IPS-18c (cell line): ENCODE results near the gene NPB.
"Not testable (repeated sequence)": the region's sequence is repeated elsewhere in the genome, so short reads cannot be mapped to it uniquely, and the experiment has no call there.

Experiments
- H3K4me3 ChIP-seq: 2 replicates; pipeline ENCODE4 v1.7.0; 2013; ENCODE audit warnings: low read depth, mild to moderate bottlenecking, low read length, moderate library complexity; ENCODE audit not compliant: insufficient read depth
- H3K9me3 ChIP-seq: one replicate; pipeline ENCODE4 v1.6.1; 2013; ENCODE audit warnings: mild to moderate bottlenecking, low read length, moderate library complexity; ENCODE audit not compliant: control insufficient read depth, insufficient read depth

NPB gene

DNA sequence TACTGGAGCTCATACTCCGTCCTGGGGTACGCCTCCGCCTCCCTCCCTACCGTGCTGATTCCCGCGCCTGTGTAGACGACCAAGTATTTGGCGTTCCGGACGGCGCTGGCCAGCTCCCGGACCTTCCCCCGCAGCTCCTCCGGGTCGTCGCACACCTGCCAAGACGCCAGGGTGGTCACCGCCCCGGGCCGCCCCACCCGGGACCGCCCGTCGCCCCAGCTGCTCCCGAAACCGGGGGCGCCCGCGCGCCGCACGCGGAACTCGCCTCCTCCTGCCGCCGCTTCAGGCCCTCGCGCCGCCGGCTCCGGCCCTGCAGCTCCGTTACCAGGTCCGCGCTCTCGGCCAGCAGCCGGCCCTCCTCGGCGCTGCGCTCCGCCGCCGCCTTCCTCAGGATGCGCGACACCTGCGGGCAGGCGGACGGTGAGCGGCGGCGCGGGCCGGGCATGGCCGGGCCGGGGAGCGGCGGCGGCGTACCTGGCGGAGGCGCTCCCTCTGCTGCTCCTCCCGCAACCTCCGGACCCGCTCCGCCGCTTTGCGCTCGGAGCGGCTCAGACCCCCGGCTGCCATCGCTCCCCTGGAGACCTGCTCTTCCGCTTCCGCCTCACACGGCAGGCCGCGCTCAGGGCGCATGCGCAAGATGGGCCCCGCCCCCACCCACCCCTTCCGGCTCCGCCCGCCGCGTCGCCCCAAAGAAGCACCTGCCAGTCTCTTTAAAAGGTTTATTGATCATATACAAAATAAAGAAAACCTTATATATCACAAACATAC, 15.7 kb downstream of the NPB start, which contains the start of gene SIRT7:
Gene SIRT7, minus strand, starts transcription at position 612 of the 768 bp plus-strand sequence. Its CDS starts 45 bp downstream, at position 567.
- no peaks in the 10 kb centered on the region for H3K9me3 ChIP-seq
- peak within 1 kb of the TSS; percentile 82 for H3K4me3 ChIP-seq

DNA sequence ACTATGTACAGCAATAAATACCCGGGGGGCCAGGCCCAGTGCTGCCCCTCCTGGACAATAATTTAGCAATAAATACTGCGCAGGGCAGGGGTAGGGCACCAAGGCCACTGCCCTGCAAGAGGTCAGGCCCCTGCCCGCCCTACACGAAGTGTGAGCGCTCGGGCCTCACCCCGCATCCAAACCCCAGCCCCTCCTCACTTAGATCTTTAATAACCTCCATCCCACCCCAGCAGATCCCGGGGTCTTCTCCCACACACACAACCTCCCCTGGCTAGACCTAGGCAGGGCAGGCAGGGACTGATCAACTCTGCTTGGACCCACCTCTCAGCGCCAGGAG, 16.3 kb downstream of the NPB start:
- not testable (repeated sequence) for H3K9me3 ChIP-seq
- peak overlapping the region; percentile 82 for H3K4me3 ChIP-seq

DNA sequence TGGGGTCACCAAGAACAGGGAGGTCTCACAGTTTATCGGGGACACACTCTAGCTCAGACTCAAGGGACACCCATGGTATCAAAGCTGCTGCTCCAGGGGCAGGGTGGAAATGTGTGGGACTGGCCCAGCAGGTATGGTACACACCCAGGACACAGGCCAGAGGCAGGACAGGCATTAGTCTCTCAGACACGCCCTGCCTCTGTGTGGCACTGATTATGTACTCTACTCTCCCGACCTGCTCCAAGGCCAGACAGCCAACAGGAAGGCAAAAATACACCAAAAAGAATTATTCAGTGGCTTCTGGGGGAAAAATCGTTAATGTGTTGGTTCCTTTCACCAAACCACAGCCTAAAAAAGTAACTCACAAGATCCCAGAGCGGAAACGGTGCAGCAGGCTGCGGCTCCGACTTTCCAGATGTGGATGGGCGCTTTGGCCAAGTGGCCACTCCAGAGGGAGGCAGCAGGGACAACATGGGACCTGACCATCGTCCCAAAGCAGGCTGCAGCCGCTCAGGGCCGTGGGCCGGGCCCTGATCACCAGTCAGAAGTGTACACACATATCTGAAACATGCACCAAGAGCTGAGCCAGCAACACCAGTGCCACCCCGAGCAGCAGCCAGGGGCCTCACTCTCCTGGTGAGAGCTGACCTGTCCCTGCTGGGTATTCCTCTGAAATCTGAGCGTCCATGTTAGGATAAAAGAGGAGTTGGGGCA, 17.0 kb downstream of the NPB start:
- Histone ChIP-seq H3K9me3 (no peaks in the 10 kb centered on the region), H3K4me3 (no peak overlapping the region)

DNA sequence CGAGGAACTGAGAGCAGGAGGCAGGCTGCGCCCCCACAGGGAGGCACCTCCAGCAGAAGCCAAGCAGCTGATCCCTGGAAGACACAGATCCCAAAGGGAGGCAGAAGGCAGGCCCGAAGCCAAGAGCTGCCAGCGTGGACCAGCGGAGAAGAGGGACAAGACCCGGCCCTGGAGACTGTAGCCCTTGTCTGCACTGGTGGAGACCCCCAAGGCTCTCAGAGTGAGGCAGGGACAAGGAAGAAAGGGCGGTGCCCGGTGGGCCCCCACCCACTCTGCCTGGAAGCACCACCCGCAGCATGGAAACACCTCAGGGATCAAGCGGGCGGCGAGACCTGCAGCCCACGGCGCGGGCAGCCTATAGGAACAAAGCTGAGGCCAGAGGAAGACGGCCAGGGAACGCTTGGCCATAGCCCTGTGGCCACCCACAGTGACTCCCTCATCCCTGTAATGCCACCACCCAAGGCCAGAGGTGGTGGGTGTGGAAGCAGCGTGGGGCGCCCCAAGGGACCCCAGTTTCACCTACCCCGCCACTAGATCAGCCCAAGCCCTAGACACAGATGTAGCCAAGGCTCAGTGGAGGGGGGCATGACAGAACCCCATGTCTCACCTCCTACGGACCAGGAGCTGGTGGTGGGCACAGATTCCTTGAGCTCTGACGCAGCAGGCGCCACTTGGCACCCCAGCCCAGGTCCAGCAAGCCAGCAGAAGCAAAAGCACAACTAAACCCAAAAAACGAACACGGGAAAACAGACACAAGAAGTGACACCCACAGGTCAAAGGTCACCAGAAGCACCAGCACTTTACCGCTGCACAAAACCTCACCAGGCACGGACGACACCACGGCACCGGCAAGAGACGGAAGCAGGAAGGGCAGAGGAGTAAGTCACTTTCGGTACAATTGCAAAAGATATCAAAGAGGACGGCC, 18.8 kb downstream of the NPB start:
- Histone ChIP-seq H3K9me3 (no peaks in the 10 kb centered on the region), H3K4me3 (no peak overlapping the region)

DNA sequence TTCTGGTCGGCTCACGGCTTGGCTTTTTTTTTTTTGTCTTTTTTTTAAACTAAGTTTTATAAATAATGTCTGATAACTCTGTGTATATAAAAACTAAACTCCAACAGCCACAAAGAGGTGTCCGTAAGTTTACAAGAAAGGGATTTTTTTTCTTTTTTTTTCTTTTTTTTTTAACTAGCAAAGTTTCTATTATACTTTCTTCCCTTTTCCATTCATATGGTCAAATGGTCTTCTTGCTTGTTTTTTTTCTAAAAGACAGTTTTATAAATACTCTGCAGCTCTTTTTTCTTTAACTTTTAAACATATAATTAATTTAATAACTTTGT, 19.5 kb downstream of the NPB start:
- no peaks in the 10 kb centered on the region for H3K9me3 ChIP-seq
- no peak overlapping the region for H3K4me3 ChIP-seq

DNA sequence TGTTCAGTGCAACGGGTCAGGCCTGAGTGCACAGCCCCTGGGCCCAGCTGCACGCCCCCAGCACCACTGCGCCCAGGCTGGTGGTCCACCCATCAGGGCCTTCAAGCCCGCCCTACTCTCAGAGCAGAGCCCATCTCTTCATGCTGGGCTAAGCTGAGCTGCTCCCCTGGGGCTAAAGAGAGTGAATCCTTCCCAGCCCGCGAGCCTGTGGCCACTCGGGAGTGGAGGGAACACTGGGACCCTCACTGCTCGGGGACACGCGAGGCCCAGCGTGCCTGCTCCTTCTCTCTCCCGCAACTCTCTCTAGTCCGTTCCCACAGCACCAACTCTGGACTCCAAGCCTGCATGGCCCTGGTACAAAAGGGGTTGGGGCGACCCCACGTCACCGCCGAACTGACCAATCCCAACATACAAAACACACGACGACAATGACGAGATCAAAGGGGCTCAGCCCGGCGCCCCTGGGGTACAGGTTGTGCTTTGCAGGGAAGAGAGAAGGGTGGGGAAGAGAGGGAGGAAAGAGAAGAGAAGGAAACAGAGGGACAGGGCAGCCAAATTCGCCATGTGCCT, 20.0 kb downstream of the NPB start:
- Histone ChIP-seq H3K9me3 (no peaks in the 10 kb centered on the region), H3K4me3 (no peak overlapping the region)

DNA sequence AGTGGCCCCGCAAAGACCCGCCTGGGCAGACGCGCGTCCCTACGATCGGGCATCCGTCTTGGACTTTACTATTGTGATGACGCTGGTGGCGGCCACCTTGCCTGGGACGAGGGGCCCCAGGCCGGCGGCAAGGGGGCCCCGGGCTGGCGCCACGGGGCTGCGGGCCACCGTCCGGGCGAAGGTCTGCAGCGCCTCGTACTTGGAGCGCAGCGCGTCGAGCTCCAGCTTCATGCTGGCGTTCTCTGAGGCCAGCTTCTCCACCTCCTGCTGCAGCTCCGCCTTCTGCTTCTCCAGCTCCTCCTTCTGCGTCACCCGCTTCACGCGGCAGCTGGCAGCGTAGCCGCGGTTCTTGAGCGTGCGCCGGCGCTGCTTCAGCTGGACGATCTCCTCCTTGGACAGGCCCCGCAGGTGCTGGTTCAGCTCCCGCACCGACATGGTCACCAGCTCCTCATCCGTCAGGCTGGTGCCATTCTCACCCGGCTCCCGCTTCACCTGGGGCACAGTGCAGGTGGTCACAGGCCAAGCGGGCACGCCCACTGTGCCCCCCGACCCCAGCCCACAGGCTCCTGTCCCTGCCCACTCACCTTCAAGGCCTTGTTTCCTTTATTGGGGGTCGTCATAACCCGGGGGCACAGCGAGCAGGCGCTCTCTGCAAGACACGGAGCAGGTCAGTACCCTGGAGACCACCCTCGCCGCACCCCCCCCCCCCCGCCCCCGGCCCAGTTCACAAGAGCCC, 20.7 kb downstream of the NPB start:
- no peaks in the 10 kb centered on the region for H3K9me3 ChIP-seq
- no peak overlapping the region for H3K4me3 ChIP-seq

DNA sequence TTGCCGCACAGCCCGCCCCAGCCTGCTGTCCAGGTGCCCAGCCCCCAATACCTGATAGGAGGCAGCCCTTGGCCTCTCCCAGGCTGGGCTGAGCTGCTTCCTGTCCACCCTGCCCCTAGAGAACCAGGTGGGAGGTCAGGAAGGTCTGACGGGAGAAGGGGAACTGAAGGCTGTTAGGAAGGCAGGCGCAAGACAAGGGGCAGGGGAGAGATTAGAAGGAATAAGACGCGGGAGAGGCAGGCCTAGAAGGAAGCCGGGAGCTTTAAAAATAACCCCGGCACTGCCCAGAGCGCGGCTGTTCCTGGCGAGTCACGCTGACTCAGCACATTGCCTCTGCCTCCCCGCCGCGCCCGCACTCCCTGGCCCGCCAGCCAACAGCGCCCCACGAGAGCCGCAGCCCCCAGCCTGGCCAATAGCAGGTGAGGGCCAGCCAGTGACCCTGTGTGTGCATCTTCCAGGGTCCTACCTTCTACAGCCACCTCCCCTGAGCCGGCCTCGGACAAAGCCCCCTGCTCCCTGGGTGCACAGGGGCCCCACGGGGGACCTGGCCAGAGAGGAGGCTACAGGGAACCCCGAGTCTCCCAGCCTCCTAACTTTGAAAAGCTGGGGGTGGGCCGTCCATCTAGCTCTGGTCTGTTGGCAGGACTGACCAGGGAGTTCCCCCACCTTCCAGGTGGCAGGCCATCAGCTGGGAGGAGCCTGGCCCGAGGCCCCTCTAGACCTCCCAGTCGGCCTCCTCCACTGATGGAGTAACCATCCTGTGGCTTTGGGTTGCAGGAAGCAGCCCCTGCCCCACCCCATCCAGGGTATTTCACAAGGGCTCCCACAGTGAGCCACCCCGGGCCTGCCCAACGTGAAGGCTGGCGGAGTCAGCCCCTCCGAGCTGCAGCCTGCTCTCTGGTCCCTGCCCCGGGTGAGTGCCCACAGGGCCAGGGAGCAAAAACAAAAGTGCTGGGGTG, 21.5 kb downstream of the NPB start:
- H3K4me3 ChIP-seq: peak overlapping the region; percentile 28; the same call in 1 of the 2 replicates
- no peaks in the 10 kb centered on the region for H3K9me3 ChIP-seq

DNA sequence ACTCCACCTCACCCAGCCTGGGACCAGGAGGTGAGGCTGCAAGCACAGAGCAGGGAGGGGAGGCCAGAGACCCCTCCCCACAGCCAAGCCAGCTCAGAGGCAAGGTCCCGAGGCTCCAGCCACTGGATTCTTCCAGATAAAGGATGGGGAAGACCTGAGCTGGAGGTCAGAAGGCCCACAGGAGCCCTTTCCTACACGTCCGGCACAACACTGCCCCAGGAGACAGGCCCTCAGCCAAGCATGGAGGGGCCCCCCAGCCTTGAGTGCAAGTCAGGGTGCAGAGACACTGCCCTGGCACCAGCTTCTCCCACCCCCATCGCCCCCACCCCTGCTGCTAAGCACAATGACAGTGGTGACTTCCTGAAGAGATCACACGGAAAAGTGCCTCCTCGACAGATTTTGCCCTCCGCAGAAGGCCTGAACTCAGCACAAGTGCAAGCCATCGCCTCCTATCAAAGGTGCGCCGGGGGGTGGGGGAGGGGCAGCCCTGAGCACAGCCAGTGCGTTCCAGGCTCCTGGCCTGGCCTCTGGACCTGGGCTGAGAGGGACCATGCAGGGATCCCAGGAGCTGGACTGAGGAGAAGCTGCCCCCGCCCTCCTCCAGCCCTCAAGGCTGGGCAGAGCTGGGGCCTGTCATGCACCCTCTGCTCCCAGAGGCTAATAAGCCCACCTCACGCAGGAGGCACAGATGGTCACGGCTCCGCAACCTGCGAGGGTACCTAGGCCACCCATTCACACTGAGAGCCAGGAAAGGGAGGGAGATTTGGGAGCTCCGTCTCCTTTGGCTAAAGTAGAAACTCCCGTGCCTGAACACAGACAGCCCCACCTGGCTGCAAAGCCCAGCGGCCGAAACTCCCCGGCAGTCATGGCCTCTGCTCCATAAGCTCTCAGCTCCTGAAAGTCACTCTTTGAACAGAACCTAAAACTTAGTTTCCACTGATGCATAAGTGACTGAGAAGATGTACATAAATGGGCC, 22.8 kb downstream of the NPB start:
- peak overlapping the region; percentile 9; the same call in 1 of the 2 replicates for H3K4me3 ChIP-seq
- H3K9me3 ChIP-seq: no peaks in the 10 kb centered on the region

DNA sequence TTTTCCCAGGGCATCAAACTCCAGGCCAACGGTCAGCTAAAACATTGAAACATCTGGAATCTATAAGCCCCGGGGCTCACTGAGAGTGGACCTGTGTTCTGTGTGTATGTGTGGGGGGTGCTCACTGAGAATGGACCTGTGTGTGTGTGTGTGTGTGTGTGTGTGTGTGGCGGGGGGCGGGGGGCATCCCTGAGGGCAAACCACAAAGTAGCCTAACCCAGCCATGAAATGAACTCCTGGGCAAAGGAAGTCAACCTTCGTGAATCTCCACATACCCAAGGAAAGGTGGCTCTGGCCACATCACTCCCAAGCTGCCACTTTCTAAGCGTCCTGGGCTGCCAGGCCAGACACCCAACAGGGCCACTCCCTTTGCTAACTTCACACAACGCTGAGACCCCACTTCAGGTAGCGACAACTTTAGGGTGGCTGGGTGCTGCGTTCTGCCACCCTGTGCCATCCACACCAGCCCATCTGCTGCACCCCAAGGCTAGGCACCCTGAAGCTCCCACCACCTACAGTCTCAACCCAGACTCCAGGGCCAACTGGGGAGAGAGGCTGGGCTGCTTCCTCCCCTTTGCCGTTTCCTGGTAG, 23.9 kb downstream of the NPB start:
- Histone ChIP-seq H3K9me3 (no peaks in the 10 kb centered on the region), H3K4me3 (peak overlapping the region; percentile 66)

DNA sequence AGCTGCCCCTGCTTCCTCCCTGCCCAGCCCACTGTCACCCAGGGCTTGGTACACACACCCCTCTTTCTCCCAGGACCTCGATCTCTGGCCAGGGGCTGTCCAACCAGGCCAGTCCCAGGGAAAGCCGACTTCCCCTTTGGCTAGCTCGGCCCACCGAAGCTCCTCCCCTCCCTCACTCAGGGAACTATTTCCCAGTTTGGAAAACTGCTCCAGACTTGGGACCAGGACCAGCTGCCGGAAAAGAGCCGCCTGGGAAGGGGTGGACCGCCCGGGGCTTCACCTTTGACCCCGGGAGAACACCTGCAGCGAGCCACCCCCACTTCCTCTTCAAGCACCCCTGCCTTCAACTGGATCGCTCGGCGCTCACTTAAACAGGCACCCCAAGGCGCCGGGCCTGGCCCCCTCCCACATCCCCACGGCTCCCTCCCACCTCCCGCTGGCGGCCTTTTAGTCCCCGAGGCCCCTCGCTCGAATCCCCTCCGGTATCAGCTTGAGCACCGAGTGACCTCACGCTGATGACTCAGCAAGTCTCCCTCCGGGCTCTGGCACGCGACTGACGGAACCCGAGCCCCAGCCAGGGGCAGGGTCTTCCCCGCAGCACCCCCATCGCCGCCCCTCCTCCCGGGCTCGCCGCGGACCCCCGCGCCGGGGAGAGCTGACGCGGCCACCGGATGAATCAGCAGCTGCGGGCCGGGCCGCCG, 24.6 kb downstream of the NPB start:
- Histone ChIP-seq H3K4me3 (peak overlapping the region; percentile 66), H3K9me3 (no peaks in the 10 kb centered on the region)

DNA sequence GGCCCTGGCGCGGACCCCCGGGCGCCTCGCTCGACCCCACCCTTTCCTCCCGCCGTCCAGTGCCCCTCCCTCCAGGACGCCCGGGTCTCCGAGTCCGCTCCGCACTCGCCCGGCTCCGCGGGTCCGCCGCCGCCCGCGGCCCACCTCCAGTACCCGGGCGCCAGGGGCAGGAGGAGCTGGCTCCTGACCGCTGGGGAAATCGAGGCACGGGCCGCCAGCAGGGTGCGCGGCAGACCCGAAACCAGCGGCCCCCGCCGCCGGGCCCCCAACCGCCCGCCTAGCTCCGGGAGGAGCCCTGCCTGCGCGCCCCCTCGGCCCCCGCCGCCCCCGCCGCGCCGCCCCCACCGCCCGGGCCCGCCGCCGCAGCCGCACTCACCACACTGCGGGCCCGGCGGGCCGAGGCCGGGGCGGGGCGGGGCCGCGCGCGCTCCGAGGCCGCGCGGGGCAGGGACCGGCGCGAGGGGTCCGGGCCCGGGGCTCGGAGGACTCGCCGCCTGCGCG, 25.2 kb downstream of the NPB start:
- H3K9me3 ChIP-seq: no peaks in the 10 kb centered on the region

DNA sequence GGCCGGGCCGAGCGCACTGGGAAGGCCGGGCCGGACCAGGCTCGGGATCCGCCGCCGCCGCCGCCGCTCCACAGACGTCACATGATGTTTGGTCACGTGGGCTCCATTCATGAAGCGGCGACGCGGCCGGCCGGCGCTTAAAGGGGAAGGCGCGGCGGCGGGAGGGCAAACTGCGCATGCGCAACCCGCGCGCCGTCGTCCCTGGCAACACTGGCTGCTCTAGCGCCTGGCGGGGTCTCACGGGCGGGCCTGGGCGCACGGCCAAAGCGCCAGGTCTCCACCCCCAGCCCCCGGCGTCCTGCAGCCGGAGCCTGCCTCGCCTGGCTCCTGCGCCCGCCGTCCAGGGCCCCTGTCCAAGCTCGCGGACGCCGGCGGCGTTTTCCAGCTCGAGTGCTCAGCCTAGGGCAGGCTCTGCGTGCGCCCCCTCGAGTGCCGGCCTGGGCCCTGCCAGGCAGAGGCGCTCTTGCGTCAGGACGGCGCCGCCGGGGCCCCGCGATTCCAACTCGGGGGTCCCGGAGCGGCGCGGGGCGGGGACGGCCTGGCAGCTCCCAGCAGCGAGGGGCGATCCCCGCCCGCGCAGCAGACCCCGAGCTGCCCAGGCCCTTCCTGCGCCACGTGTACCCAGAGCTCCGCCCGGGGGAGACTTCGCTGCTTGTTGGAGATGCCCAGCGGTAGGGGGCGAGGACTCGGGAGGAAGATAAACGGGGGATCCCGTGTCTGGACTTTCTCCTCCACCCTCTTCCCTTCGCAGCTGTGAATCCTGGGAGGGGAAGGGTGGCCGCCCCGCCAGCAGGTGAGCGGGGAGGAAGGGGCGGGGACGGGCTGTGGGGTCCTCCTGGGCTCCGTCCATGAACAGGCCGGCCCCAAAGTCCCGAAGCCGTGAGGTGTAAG, 25.9 kb downstream of the NPB start, which contains the start of gene MAFG:
Gene MAFG, minus strand, starts transcription at position 83 of the 891 bp plus-strand sequence. CDS start 4,550 bp downstream, outside the sequence.
- H3K4me3 ChIP-seq: peak within 1 kb of the TSS; percentile 73
- H3K9me3 ChIP-seq: no peaks in the 10 kb centered on the region

More for the DNA sequence above, 25.2 kb downstream of the NPB start:
- H3K4me3 ChIP-seq: peak overlapping the region; percentile 73
